CD4-positive, alpha-beta T cell treated with Interleukin-6 at 100 ng/mL for 8 hours (primary cell): Measurements from ENCODE around the gene SERGEF.

ENCODE experiments used
- DNase-seq: peaks from one replicate; pipeline ENCODE4 v3.0.0-alpha.2; 2020; ENCODE audit warnings: mixed read lengths, low spot score

SERGEF gene

DNA sequence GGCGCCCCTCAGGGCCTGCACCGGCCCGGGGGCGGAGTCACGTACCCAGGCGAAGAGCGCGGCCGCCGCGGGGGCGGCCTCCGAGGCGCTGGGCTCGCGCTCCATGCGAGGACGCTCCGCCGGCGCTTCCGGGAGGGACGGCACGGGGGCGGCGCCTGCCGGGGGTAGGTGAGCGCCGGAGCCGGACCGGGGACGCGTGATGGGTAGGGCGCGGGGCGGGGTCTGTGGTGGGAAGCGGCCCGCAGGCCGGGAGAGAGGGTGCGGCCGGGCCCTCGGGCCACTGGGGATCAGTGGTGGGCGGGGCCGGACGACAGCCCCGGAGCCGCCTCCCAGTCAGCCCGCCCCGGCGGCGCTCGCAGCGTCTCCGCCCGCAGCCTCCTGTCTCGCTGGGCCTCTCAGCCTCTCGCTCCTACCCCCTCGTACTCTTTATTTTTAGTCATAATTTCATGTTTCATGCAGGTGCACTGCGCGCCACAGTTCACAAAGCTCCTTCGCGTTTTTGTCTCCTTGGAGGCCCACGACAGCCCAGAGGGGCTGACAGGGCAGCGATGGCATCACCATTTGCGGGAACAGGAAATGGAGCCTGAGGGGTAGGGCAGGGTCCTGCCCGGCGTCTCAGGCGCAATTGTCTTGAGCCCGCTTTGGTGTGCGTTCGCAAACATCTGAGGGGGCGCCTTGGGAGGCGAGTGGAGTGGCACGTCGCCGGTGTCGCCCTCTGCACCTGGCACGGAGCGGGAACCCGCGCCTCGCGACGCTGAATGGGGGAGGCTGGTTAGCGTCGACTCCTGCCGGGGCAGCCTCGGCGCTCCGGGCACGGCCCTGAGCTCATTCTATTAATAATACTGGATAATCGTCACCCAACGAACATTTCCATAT is at the start of gene SERGEF:
SERGEF (minus strand) TSS at position 142 of the 876 bp plus-strand sequence; CDS start at position 105, 37 bp downstream.
- DNase-seq = peak; percentile 96

- no peak for DNase-seq
Observed at GRCh38 chr11:18061351-18061750, 48.5 kb upstream of the SERGEF start.

DNA sequence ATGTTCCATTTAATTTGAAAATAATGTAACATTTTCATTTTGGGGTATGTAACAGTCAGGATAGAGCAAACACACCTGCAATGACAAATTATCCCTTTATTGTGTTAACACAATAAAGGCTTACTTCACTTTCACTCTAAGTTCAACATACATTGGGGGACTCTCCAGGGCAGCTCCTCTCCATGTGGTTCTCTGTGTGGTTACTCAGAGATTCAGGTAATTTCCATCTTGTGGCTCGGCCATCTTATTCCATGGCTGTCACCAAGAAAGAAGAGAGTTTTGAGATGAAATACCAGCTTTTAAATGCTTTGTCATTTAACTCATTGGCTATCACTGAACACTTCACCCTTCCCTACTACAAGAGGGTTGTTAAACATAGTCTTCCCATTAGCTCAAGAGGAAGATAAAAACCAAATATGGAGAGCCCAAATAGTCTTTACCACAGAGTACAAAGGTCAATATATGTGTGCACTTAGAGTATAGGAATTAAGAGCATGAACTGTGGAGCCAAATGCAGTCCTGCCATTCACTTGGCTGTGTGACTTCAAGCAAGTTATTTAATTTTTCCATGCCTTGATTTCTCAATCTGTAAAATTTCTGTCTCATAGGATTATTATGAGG is 43.8 kb upstream of the SERGEF start:
- DNase-seq = no peak

- DNase-seq = no peak
Observed at GRCh38 chr11:18054511-18055103, 41.8 kb upstream of the SERGEF start.

DNA sequence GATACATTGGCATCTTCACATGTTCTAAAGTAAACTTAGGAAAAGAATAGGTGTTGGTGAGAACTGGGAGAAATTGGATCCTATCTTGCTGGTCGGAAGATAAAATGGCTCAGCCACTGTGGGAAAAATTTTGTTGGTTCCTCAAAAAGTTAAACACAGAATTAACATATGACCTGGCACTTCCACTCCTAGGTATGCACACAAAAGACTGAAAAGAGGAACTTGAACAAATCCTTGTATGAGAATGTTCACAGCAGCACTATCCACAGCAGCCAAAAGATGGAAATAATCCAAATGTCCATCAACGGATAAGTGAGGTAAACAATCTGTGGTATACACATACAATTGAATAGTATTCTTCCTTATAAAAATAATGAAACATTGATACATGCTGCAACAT is 38.0 kb upstream of the SERGEF start:
- DNase-seq = no peak

- no peak for DNase-seq
Observed at GRCh38 chr11:18046116-18046777, 33.4 kb upstream of the SERGEF start, which contains the start of gene TPH1. TPH1 (minus strand) TSS chr11:18046269; CDS start chr11:18040762, 5,507 bp downstream.

DNA sequence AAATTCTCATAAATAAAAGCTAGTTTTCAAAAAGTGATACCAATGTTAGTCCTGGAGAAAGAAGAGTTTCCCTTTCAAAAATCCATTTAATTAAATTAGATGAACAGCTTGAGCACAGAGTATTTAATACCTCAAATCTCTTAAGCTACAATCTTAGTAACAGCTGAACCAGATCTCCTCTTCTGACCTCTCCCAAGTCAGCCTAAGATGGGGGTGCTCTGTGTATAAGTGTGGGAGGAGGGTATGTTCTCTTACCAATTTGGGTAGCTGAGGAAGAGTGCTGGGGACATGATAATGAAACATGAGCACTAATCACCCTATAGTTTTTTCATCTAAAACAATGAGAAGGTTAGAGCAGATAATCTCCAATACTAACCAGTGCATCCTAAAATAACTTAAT is 23.6 kb upstream of the SERGEF start:
- DNase-seq = no peak

- DNase-seq = no peak
Observed at GRCh38 chr11:18027475-18027874, 14.6 kb upstream of the SERGEF start.

DNA sequence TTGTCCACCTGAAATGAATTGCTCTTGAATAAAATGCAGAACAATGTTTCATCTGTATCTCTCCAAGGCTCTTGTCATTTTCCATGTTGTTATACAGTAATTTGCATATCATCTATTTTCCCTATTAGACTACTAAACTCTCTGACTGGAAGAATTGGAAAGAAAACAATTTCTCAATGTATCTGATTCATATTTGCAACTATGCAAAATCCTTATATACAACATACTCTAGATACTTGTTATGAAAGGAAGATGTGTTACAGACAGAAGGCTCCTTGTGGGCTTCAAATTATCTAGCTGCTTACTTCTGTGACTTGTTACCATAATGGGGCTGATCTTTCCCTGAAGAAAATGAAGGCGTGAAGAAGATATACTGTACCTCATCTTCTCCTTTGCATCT is 9.6 kb upstream of the SERGEF start:
- DNase-seq = no peak

- DNase-seq = no peak
Observed at GRCh38 chr11:18019650-18020049, 6.8 kb upstream of the SERGEF start.

DNA sequence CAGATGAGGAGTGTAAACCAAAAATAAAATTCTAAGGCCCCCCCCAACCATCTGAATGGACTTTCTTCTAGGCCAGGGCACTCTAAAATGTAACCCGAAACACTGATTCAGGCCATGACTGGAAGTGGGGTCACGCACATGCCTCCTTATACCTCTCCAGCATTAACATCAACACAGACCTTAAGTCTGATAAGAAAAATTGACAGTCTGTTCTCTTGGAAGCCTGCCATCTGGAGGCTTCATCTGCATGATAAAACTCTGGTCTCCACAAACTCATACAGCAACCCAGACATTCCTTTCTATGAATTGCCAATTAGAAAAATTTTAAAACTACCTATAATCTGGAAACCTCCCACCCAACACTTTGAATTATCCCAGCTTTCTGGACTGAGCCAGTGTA is 3.9 kb upstream of the SERGEF start:
- no peak for DNase-seq

DNA sequence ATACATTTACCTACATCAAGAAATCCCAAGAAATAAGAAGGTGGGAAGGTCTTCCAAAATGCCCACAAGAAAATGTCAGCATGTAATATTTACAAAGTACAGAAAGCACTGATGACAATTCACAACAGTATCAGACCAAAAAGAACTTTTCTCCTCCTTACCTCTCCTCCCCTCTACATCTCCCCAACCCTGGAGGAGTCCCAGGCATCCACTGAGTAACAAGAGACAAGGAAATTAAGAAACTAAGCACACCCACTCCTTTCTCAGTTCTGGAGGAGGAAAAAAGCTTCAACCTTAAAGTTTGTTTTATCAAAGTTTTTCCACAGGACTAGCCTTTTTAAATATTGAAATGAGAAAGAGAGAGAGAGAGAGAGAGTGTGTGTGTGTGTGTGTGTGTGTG is 2.0 kb upstream of the SERGEF start:
- no peak for DNase-seq

DNA sequence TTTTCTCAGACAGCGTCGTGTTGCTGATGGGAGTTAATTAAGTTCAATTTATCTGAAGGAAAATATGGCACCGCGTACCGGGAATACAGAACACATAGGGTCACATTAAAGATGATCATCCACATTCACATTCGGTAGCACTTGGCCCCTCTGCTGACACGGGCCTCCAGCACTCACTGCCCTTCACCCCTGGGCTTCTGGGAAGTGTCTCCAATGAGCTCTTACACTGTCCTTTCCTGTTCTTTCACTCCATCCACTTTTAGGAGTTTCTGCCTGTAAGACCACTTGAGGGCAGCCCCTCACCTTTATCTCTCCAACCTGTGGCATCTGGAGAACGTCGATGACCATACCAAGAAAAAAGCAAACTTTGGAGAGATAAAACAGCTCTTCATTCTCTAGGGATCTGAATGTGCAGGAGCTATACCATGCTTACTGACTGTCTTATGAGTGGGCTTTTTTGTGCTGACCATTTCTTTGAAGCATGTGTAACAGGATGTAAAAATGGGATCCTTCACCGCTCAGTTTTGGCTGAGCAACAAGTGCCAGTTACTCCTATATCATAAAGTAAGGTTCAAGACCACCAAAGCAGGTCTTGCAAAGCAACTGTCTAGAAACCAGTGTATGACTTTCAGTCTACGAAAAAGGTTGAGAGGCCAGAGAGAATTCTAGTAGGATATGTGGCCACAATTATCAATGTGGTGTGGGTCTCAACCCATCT is 1.1 kb upstream of the SERGEF start:
- no peak for DNase-seq

GRCh38 chr11:18012122-18012905 is 533 bp downstream of the SERGEF start:
- DNase-seq = no peak

DNA sequence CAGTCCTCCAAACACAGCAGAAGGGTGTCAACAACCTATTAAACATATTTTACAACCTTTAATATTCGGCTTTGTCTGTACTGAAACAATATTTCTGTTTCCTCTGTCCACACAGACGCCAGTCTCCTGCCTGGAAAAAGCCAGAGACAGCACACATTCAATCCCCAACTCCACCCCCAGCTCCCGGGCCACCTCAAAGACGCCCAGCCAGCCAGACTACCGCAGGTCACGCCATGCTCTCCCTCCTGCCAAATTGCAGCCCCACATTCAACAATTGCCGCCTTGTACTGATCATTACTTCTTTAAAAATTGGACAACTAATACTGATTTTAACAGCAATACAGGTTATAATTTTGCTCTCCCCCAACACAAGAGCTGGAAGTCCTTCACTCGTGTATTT is 1.2 kb downstream of the SERGEF start:
- DNase-seq = no peak

DNA sequence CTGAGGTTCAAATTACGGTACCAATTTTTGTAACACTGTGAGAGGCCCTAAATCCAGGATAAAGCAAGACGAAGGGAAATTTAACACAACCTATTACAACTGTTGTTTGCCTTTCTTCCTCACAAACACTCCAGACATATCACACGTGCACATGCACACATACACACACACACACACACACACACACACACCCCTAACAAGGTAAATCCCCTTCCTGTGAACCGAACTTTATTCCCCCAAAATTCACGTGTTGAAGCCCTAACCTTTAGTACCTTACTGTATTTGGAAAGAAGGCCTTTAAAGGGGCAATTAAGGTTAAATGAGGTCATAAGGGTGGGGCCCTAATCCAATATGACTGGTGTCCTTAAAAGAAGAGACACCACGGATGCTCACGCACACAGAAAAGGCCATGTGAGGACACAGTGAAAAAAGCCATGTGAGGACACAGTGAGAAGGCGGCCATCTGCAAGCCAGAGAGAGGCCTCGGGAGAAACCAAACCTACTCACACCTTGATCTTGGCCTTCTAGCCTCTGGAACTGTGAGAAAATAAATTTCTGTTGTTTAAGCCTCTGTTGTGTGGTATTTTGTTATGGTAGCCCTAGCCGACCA is 1.8 kb downstream of the SERGEF start:
- no peak for DNase-seq

DNA sequence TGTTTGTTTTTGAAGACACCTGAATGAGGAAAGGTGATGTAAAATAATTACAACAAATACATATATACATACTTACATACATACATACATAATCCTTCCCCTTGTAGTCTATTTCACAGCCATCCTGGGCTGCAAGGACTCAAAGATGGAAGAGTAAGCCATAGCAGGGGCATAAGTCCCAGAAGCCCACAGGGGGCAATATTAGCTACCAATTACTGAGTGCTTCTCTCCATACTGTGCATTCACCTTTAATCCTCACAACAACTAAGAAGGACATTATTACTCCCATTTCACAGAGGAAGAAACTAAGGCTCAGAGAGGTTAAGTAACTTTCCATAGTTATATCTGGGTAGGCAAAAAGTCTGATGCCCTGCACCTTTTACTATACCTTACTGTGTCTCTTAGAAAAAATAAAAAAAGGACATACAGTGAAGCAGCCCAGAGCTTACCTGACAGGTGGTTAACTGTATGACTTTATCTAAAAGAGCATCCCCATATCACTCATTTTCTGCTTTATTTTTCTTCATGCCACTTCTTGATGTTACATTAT is 2.7 kb downstream of the SERGEF start:
- peak; percentile 22 for DNase-seq

GRCh38 chr11:18005376-18006129 is 7.3 kb downstream of the SERGEF start:
- DNase-seq = no peak

DNA sequence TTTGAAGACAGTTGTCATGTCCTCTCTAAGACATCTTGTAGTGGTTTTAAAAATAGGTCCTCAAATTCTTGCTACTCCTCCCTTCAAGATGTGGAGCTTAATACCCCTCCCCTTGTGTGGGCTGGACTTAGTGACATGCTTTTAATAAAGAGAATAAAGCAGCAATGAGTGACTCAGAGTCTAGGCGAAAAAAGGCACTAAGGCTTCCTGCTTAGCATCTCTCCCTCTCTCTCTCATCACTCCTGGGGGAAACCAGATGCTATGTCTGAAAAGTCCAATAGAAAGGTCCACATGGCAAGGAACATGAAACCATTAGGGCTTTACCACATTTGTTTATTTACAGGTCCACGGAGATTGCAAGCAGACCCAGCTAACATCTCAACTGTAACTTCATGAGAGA is 11.7 kb downstream of the SERGEF start:
- DNase-seq = no peak

DNA sequence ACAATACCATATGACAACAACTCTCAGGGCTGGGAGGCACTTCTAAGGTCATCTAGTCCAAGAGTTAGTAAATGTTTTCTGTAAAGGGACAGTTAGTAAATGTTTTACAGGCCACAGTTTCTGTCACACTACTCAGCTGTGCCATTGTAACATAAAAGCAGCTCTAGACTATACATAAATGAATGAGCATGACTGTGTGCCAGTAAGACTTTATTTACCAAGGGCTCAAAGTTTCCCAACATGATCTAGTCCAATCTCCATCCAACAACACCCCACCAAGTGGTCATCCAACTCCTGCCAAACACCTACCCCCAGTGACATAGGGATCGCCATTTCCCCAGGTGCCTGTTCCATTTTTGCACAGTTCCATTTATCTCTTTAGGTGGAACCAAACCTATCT is 12.1 kb downstream of the SERGEF start:
- DNase-seq = no peak
